GM12801 (cell line): ENCODE data around the gene NEK7.

Experiments used
- CTCF ChIP-seq: IDR thresholded peaks from one replicate; pipeline ENCODE4 v1.5.1; 2011; ENCODE audit warnings: control low read depth; ENCODE audit not compliant: insufficient read length; ENCODE audit errors: extremely low read depth

The NEK7 gene

GRCh38 chr1:198232940-198233675 is 76.3 kb downstream of the NEK7 start:
- TF ChIP-seq CTCF: no peak

- no peak for TF ChIP-seq CTCF
Measured at GRCh38 chr1:198234520-198235251, 77.9 kb downstream of the NEK7 start.

GRCh38 chr1:198238121-198238520 is 81.3 kb downstream of the NEK7 start:
- TF ChIP-seq CTCF: no peak

GRCh38 chr1:198241553-198241952 is 84.8 kb downstream of the NEK7 start:
- no peak for TF ChIP-seq CTCF

- no peak for TF ChIP-seq CTCF
Measured at GRCh38 chr1:198244772-198245171, 88.0 kb downstream of the NEK7 start.

GRCh38 chr1:198245379-198245778 is 88.6 kb downstream of the NEK7 start:
- no peak for TF ChIP-seq CTCF

GRCh38 chr1:198246337-198246736 is 89.5 kb downstream of the NEK7 start:
- no peak for TF ChIP-seq CTCF
